ENCODE data around the gene BRPF3.
"Not testable (repeated sequence)": the region's sequence is repeated elsewhere in the genome, so short reads cannot be mapped to it uniquely, and the experiment has no call there.

The BRPF3 gene

GRCh38 chr6:36200998-36201596, 4.6 kb downstream of the BRPF3 start:
- peak; percentile 65 for DNase-seq (ENCODE audit: low spot score)

DNA sequence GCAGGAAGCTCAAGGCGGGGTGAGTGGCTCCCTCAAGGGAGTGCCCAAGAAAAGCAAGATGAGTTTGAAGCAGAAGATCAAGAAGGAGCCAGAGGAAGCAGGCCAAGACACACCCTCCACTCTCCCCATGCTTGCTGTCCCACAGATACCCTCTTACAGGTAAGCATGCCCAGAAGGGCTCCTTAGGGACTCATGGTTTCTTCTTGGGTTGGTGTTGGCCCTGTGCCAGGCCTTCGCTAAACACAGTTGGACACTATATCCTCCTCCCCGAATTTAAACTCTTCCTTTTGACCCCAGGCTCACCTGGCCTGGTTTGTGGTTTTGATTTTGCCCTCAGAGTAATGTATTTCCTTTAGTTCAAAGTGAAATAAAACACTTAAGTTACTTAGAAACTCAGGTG, 5.1 kb downstream of the BRPF3 start:
- DNase-seq (ENCODE audit: low spot score): no peak

DNA sequence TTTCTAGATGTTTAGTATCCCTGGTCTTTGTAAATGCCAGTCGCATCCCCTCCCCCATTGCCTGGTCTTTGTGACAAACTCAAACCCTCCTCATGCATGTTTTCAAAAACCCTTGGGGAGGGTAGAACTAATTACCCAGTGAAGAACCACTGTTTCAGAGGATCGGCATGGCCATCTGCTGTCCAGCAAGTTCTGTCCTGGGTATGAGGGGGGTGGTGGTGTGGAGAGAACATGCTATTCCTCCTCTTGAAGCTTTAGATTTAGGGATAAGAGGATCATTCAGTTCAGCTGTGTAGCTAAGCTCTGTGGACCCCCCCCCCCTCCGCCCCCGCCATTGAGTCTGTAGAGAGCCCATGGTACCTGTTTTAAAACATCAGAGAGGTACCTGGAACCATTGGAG, 5.6 kb downstream of the BRPF3 start:
- DNase-seq (ENCODE audit: low spot score): no peak

- DNase-seq (ENCODE audit: low spot score): no peak
Observed at GRCh38 chr6:36204068-36204753, 7.7 kb downstream of the BRPF3 start.

GRCh38 chr6:36207155-36207554, 10.6 kb downstream of the BRPF3 start:
- no peak for DNase-seq (ENCODE audit: low spot score)

GRCh38 chr6:36209606-36210005, 13.1 kb downstream of the BRPF3 start:
- DNase-seq (ENCODE audit: low spot score): no peak

DNA sequence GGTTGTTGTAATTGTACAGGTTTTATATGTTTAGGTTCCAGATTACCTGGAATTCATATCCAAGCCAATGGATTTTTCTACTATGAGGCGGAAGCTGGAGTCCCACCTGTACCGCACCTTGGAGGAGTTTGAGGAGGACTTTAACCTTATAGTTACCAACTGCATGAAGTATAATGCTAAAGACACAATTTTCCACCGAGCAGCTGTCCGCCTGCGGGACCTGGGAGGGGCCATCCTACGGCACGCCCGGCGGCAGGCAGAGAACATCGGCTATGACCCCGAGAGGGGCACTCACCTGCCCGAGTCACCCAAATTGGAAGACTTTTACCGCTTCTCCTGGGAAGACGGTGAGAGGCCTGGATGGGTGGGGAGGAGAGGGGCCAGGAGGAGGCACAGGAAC, 13.6 kb downstream of the BRPF3 start:
- no peak for DNase-seq (ENCODE audit: low spot score)

GRCh38 chr6:36210886-36211595, 14.5 kb downstream of the BRPF3 start:
- no peak for DNase-seq (ENCODE audit: low spot score)

- no peak for DNase-seq (ENCODE audit: low spot score)
Observed at GRCh38 chr6:36216559-36216958, 20.0 kb downstream of the BRPF3 start.

GRCh38 chr6:36217188-36217587, 20.6 kb downstream of the BRPF3 start:
- DNase-seq (ENCODE audit: low spot score): no peak

- DNase-seq (ENCODE audit: low spot score): no peak
Observed at GRCh38 chr6:36217946-36218345, 21.4 kb downstream of the BRPF3 start.

DNA sequence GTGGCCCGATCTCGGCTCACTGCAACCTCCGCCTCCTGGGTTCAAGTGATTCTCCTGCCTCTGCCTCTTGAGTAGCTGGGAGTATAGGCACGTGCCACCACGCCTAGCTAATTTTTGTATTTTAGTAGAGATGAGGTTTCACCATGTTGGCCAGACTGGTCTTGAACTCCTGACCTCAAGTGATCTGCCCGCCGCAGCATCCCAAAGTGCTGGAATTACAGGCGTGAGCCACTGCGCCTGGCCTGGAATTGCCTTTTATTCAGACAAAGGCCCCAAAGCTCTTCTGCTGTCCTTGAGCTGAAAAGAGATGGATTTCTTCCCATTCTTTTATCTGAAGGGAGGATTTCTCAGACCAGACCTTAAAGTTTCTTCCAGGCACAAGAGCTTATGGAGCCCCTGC, 22.0 kb downstream of the BRPF3 start:
- not testable (repeated sequence) for DNase-seq (ENCODE audit: low spot score)

DNA sequence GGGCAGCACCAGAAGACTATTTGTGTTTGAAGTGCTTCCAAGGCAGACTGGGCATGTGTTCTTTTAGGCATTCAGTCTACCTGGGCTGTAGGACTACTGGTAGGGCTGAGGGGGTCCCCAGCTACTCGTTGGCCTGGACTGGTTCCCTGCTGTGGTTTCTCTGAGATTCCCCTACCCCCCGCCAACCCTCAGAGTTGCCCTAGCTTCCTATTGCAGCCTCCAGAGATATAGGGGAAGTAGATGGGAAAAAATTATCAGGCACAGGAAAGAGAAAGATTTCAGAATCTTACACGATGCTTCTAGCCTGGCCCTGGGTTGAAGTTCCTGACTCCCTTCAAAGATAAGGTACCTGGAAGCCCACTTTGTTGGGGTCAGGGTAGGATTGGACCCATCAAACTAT, 22.5 kb downstream of the BRPF3 start:
- no peak for DNase-seq (ENCODE audit: low spot score)

DNA sequence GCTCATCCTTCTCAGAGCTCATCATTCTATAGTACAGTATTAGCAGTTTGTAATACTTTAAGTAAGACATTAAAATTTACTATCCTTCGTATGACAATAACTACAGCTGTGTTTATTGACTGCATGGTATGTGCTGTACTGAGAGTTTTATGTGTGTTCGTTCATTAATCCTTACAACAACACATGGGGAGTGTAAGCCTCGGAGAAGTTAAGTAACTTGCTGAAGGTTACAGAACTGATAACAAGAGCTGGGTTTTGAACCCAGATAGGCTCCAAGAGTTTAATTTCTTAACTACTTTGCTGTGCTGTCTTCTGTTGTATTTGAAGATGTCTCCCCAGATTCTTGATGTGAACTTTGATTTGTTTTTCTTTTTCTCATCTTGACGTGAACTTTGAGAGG, 23.7 kb downstream of the BRPF3 start:
- DNase-seq (ENCODE audit: low spot score): no peak

DNA sequence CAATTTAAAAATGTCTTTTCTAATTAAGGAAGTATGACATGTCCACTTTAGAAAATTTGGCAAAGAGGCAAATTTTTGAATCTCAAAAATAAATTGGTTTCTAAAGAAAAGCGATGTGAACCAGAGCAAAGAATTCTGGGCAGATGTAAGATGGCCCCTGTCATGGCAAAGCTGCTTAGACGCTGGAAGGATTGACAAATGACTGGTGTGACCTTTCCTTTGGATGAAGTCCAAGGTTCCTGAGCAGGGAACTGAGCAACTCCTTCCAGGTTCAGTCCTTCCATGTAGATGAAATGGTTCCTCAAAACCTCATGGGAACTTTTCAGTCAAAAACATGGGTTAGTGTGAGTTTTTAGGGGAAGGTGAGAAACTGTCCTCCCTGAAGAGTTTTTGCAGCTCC, 25.1 kb downstream of the BRPF3 start:
- DNase-seq (ENCODE audit: low spot score): no peak

GRCh38 chr6:36222924-36223323, 26.4 kb downstream of the BRPF3 start:
- DNase-seq (ENCODE audit: low spot score): no peak

- DNase-seq (ENCODE audit: low spot score): no peak
Observed at GRCh38 chr6:36223706-36224105, 27.2 kb downstream of the BRPF3 start.

DNA sequence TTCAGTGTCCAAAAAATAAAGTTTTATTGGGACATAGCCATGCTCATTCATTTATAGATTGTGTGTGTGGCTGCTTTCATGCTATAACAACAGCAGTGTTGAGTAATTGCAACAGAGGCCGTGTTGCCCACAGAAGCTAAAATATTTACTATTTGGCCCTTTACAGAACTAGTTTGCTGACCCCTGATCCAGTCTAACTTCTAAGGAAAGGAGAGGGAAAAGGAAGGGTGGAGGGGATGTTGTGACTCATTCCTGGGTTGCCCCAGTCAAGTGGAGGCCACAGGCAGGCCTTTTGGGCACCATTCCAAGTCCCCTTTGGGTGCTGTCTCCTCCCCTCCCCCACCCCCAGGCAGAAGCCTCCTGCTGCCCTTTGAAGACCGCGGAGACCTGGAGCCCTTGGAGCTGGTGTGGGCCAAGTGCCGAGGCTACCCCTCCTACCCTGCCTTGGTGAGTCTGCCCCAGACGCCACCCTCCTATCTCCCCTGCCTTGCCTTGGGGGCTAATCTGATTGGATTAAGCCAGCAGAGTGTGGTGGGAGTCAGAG, 28.4 kb downstream of the BRPF3 start:
- DNase-seq (ENCODE audit: low spot score): no peak

DNA sequence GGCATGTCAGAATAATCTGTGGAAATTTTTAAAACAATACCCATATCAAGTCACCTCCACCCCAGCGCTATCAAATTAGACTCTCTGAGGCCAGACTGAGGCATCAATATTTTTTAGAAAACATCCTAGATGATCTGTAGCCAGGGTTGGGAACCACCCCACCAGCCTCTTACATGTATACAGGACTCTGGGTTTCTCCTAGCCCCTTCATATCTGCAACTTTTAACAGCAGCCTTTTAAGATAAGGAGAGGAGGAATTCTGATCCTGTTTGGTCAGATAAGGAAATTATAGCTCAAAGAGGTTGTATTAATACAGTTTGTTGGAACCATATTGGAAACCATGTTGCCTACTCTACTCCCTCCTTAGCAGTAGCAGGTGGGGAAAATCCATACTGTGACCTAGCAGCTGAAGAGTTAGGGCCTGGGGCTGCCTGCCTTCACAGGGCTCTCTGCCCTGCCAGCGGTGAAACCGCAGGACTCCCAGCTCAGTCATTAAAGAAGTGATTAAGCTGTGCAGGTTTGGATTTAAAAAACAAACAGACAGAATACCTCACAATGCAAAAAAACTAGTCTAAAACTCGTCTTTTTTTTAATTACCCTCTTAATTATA, 30.0 kb downstream of the BRPF3 start:
- DNase-seq (ENCODE audit: low spot score): no peak

DNA sequence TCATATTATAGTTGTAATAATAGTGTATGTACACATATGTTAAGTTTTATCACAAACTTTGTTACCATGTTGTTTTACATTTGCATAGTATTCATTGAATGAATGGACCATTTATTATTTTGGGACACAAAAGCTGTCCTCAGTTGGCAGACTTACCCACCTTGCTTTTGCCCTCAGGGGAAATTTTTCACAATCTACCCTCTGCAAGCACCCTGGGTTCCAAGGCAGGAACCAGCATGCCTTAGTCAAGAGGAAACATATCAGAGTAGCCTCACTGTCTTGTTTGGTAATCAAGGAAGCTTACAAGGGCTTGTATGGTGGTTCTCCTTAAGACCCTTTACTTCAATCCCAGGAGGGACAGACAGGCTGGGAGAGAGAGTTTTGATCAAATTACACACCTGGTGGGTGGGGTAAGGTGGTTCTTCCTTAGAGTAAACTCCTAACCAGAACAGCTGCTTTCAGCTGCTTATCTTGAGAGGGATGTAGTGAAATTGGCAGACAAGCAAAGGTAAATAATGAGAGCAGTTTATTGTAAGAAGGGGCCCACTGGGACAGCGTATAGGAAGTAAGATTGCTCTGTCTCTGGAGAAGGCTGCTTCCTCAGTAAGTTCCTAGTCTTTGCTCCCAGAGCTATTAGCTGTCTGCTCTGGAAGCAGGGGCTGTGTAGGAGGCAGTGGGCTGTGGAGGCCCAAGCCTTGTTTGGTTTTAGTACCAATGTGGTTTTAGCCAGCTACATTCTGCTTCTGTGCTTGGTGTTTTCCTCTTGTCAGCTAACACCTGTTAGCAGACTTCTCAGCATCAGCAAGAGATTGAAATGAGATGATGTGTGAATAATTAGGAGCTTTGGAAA, 31.1 kb downstream of the BRPF3 start:
- no peak for DNase-seq (ENCODE audit: low spot score)

DNA sequence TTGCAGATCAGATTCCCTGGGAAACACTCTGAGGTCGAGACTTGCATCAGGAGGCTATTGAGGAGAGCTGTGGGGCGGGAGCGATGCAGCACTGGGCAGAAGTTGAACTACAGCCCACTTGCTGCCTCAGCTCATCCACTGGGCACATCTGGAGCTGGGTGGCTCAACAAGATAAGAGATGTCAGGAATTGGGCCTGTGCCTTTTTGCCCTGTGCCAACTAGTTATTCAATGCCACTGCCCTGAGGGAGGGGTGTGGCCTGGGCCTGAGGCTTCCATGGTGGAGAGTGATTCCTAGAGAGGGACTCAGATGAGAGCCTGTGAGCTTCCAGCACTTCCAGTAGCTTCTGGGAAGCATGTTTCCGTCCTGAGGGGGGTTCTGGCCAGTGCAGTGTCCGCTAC, 32.7 kb downstream of the BRPF3 start:
- DNase-seq (ENCODE audit: low spot score): no peak

DNA sequence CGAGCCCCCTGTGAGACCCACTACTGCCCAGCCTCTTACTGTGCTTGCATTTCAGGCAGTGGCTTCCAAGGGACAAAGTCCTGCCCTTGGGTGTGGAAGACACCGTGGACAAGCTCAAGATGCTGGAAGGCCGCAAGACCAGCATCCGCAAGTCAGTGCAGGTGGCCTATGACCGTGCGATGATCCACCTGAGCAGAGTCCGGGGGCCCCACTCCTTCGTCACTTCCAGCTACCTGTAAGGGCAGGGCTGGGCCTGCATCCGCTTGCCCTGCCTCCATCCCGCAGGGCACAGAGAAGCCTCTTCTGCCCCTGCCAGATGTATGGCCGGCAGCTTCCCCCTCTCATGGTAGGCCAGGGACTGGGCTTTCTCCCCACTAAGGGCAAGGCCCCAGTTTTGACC, 33.8 kb downstream of the BRPF3 start:
- DNase-seq (ENCODE audit: low spot score): no peak
